Right hindlimb (tissue), 1 donor: Measurements from ENCODE around the gene ANKRD11.
"Not testable (repeated sequence)": the region's sequence is repeated elsewhere in the genome, so short reads cannot be mapped to it uniquely, and the experiment has no call there.

Experiments
- DNase-seq: peaks from one replicate; pipeline ENCODE4 v3.0.0-alpha.2; 2018

ANKRD11 gene

DNA sequence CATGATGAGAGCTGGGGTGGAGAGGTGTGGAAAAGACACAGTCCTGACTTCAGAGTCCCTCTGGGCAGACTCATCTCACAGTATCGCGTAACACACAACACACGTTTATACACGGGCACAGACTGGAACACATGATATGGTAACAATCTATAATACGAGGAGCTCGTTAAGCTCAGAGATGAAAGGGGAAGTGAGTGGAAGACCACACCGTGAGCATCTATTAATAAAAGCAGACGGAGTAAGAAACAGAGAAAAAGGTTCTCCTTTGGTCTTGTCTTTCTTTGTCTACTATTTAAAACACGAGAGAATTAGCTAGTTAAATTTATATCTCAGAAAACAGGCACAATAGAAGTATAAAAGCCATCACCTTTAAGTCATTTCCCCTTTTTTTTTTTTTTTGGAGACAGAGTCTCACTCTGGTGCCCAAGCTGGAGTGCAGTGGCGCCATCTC is 13.5 kb downstream of the ANKRD11 start:
- DNase-seq = no peak

DNA sequence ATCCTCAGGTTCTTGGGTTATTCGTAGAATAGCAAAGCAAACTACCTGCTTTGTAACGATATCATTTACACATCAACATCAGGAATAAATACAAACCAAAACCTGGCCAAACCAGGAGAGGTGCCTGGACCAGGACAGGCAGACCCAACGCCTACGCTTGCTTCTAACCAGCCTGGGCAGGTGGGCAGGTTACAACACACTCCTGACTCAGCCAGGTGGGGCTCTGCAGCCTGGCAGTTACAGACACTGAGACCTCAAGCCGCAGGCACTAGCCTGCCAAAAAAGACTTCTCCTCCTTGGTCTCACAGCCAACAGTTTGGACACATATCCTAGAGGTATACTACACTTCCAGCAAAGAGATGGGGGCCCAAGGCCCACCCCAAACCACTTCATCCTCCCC is 14.0 kb downstream of the ANKRD11 start:
- no peak for DNase-seq

DNA sequence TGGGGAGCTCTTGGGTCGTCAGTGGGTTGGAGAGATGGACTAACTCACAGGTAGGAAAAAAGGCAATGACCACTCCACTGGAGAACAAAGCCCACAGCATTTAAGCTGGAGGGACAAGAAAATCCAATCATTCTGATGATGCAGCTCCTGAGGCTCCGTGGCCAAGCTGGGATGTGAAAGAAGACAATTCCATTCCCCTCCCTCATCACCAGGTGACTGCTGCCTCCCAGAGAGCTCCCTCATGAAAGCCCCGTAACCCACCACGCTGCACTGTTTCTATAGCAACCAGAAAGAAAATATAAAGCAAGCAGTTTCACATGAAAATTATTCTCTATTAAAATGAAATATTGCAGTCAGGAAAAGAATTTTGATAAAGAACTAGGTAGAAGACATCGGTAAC is 15.2 kb downstream of the ANKRD11 start:
- no peak for DNase-seq

DNA sequence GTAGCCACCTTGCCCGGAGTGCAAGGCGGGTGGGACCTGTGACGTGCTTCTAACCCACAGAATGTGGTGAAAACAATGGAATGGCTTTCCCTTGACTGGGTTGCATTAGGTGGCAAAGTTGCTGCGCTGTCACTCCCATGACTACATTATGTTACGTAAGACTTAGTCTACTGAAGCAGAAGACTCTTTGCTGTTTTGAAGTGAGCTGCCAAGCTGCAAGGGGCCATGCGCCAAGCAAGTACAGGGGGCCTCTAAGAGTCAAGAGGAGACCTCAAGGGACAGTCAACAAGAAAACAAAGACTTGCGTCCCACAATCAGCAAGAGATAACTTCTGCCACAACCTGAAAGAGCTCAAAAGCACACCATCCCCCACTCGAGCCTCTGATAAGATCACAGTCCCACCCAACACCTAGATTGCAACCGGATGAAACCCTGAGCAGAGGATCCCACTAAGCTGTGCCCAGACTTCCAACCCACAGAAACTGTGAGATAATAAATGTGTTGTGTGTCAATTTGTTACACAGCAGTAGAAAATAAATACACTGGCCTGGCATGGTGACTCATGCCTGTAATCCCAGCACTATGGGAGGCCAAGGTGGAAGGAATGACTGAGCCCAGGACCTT is 16.5 kb downstream of the ANKRD11 start:
- DNase-seq = no peak

DNA sequence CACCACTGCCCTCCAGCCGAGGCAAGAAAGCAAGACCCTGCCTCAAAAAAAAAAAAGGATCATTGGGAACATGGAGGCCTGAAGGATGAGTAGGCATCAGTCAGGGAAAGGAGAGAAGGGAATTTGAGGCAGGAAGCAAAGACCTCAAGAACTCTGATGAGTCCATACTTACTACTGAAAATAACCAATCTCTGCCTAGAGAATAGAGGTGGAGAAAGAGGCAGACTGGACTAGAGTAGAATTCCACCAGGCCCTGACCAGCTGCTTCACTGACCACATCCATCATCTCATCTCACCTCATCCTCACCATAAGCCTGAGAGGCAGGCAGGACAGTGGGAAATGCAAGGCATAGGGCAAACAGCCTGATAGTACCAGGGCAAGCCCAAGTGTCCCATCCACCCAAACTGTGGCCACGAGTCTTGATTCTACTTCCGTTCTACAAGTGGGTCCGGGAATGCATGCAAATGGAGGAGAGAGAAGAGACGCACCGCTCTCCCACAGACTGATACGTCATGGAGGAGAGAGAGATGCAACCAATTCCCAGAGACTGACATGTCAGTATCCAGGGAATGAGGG is 17.1 kb downstream of the ANKRD11 start:
- no peak for DNase-seq

DNA sequence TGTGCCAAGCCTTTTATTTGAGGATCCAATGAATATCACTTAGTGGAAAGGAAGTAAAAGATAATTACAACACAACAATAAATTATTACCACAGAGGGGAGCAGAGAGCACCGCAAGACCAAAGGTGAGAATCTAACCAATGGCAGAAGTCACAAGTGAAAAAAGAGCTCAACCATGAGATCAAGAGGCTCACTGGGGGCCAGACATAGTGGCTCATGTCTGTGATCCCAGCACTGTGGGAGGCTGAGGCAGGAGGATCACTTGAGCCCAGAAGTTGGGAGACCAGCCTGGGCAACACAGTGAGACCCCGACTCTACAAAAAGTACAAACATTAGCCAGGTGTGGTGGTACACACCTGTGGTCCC is 17.7 kb downstream of the ANKRD11 start:
- DNase-seq = no peak

DNA sequence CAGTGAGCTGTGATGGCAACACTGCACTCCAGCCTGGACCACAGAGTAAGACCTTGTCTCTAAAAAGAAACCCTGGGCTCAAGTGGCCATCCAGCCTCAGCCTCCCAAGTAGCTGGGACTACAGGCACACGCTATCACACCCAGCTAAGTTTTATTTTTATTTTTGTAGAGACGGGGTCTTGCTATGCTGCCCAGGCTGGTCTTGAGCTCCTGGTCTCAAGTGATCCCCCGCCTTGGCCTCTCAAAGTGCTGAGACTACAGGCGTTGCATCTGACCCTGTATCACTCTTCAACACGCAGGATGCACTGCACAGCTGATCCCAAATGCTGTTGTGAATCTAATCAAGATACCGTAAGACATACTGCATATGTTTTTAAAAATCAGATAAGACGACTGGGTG is 23.0 kb downstream of the ANKRD11 start:
- no peak for DNase-seq

DNA sequence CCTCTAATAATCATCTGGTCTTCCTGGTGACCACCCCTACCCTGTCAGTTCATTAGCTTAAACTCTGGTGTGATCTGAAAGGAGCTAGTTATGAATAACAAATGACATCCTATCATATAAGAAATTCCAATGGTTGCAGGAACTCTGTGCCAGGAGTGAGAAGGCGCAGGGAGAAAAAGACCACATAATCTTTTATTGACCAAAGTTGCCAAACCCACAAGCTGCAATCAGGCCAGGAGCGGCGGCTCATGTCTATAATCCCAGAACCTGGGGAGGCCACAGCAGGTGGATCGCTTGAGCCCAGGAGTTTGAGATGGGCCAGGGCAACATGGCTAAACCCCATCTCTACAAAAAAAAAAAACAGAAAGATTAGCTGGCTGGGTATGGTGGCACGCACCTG is 23.4 kb downstream of the ANKRD11 start:
- DNase-seq = no peak

DNA sequence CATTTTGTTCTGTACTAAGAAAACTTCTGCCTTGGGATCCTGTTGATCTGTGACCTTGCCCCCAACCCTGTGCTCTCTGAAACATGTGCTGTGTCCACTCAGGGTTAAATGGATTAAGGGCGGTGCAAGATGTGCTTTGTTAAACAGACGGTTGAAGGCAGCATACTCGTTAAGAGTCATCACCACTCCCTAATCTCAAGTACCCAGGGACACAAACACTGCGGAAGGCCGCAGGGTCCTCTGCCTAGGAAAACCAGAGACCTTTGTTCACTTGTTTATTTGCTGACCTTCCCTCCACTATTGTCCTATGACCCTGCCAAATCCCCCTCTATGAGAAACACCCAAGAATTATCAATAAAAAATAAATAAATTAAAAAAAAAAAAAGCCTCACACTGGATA is 27.0 kb downstream of the ANKRD11 start:
- DNase-seq = not testable (repeated sequence)

DNA sequence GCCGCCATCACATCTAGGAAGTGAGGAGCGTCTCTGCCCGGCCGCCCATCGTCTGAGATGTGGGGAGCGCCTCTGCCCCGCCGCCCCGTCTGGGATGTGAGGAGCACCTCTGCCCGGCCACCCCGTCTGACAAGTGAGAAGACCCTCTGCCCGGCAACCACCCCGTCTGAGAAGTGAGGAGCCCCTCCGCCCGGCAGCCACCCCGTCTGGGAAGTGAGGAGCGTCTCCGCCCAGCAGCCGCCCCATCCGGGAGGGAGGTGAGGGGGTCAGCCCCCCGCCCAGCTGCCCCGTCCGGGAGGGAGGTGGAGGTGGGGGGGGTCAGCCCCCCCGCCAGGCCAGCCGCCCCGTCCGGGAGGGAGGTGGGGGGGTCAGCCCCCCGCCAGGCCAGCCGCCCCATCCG is 27.7 kb downstream of the ANKRD11 start:
- DNase-seq = not testable (repeated sequence)

DNA sequence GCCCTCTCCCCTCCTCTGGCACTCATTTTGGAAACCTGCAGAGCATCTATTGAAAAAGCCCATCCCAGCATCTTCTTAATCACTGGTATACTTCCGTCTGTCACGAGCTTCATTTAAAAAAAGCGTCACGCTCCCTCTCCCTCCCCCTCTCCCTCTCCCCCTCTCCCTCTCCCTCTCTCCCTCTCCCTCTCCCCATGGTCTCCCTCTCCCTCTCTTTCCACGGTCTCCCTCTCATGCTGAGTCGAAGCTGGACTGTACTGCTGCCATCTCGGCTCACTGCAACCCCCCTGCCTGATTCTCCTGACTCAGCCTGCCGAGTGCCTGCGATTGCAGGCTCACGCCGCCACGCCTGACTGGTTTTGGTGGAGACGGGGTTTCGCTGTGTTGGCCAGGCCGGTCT is 28.5 kb downstream of the ANKRD11 start:
- not testable (repeated sequence) for DNase-seq

DNA sequence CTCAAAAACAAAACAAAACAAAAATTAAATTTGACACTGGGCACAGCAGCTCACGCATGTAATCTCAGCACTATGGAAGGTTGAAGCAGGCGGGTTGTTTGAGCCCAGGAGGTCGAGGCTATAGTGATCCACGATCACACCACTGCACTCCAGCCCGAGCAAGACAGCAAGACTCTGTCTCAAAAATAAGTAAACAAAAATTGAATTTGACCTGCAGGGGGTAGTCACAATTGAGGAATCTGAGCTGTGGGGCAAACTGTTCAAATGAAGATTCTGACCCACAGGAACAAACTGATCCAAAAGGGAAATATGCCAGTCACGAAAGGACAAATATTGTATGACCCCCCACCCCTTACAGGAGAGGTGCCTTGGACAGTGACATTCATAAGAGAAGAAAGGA is 29.8 kb downstream of the ANKRD11 start:
- DNase-seq = no peak

DNA sequence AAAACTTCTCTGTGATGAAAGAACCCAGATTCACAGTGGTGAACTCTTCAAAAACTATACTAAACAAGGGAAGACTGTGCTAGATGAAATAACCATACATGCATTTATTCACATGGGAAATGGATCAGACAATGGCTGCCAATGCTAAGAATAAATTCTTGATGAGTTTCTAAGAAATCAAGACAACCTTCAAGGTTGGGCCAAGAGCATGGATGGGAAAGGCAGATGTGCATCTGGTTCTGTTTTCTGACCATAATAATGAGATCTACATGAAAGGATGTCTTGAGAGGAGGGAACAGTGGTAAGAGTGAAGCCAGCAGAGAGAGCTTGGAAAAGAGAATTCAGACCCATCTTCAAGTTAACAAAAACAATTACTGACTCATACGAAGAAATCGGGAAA is 31.4 kb downstream of the ANKRD11 start:
- peak; percentile 59 for DNase-seq

DNA sequence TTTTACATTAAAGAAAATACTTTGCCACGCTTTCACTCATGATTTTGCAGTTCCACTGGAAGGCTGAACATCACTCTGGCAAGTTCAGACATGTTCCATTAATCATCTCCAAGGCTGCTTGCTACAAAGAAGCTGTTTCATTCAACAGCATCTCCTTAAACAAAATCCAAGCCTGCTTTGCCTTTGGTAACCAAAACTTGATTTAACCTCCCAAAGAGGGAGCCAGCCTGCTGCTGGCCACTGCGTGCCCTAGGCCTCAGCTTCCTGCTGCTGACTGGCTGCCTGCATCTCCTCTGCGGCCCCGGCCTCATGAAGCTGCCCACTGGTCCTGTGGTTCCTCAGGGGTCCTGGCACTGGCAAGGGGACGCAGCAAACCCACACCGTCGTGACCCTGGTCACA is 31.8 kb downstream of the ANKRD11 start:
- peak; percentile 41 for DNase-seq

DNA sequence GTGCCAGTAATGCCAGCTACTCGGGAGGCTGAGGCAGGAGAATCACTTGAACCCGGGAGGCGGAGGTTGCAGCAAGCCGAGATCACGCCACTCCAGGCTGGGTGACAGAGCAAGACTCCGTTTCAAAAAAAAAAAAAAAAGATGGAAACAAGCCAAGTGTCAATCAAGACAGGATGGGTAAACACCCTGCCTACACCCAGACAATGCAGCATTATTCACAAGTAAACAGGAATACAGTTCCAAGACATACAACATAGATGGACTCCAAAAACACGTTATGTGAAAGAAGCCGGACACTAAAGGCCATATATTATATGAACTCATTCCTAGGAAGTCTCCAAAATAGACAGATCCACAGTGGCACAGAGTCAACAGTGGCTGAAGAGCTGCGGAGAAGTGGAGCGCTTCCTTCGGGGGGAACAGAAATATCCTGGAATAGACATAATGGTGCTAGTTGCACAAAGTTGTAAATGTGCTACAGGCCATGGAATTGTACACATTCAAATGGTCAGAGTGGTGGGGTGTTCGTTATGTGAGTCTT is 33.9 kb downstream of the ANKRD11 start:
- DNase-seq = no peak

DNA sequence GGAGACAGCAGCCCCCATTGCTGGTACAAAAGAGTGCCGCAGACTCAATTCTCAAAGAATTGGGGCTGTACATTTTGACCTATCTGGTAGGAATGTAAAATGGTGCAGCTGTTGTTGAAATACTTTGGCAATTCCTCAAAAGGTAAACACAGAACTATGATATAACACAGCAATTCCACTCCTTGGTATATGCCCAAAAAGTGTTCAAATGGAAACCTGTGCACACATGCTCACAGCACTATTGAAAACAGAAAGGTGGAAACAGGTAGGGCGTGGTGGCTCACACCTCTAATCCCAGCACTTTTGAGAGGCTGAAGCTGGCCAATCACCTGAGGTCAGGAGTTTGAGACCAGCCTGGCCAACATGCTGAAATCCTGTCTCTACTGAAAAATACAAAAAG is 34.7 kb downstream of the ANKRD11 start:
- DNase-seq = no peak

DNA sequence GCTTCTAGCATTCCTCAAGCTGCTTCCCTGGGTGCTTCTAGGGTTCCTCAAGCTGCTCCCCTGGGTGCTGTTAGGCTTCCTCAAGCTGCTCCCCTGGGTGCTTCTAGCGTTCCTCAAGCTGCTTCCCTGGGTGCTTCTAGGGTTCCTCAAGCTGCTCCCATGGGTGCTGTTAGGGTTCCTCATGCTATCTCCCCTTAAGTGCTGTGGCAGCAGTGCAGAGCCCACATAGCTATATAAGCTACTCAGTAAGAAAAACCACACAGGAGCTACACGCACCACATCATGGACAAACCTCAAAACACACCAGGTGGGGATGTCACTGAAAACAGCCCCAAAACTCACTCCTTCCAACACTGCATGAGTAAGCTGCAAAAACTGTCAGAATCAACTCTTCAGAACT is 35.2 kb downstream of the ANKRD11 start:
- DNase-seq = no peak

DNA sequence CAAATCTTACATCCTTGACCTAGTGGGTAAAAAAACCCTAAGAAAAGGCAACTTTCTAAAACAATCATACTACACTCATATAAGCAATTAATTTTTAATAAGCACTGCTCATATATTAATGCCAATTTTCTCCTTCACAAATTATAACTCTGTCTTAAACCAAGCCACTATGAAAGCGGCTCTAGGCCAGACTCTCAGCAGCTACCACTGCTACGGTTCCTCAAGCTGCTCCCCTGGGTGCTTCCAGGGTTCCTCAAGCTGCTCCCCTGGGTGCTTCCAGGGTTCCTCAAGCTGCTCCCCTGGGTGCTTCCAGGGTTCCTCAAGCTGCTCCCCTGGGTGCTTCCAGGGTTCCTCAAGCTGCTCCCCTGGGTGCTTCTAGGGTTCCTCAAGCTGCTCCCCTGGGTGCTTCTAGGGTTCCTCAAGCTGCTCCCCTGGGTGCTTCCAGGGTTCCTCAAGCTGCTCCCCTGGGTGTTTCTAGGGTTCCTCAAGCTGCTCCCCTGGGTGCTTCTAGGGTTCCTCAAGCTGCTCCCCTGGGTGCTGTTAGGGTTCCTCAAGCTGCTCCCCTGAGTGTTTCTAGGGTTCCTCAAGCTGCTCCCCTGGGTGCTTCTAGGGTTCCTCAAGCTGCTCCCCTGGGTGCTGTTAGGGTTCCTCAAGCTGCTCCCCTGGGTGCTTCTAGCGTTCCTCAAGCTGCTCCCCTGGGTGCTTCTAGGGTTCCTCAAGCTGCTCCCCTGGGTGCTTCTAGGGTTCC is 35.8 kb downstream of the ANKRD11 start:
- DNase-seq = not testable (repeated sequence)

DNA sequence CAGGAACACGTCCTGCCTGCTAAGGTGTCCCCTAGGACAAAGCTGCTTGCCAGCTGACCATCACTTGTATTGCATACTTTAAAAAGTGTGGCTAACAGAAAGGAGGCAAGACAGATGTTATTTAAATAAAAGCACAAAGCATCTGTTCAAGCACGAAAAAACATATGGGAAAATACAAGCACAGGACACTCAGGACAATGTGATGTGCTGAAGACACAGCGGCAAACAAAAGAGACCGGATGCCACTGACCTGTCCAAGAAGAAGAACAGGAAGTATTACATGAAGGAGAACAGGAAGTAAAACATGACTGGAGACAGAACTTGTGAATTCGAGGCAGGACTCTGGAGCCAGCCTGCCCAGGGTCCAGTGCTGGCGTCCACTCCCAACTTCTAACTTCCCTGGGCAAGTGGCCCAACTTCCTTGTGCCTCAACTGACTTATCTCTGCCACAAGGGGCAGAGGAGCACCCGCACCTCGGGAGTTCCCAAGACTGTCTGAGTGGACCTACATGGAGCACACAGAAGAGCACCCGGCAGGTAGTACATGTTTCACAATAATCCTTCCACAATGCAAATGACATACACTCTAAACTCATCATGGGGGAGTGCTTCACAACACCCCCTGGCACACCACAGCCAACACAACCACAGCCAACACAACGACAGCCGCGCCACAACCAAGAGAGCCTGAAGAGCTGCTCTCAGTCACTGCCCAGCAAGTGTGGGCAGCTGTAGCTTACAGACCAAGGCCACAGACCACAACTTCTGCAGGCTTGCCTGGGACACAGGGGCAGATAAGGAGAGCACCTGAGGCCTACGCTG is 36.6 kb downstream of the ANKRD11 start:
- DNase-seq = peak; percentile 58

DNA sequence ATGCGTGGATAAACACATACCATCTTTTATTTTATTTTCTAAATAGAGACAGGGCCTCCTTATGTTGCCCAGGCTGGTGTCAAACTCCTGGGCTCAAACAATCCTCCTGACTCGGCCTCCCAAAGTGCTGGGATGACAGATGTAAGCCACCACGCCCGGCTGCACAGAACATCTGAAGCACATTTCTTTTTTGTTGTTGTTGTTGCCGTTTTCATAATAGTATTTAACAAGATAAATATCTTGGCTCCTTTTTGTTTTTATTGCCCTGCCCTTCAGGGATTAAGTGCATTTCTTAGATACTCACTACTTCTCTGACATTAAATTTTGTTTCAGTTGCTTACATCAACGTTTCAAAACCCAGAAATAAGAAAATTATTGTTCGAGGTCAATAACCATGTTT is 37.4 kb downstream of the ANKRD11 start:
- DNase-seq = no peak

DNA sequence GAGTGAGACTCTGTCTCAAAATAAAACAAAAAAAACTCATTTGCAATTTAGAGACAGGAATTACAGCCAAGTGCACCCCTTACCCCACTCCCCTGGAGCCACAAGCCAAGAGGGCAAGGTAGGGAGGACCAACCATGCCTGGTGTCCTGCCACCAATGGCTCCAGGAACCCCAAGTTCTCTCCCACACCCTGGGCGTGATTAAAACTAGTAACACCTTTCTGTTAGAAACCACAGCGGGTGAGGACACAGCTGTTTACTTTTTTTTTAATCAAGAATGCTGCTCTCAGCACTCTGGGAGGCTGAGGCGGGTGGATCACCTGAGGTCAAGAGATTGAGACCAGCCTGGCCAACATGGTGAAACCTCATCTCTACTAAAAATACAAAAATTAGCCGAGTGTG is 38.1 kb downstream of the ANKRD11 start:
- no peak for DNase-seq

DNA sequence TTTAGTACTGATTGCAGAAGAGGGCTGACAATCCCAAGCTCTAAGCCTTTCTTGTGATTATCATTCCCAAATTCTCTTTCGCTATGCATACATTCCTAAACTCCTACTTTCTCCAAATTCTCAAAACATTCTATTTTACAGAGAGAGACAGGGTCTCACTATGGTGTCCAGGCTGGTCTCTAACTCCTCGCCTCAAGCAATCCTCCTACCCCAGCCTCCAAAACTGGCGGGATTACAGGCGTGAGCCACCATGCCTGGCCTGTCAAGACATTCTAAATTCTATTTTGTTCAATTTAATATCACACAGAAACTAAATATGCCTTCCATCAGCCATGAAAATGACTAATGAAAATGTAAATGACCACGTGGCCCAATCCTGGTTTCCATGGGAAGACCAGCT is 39.8 kb downstream of the ANKRD11 start:
- no peak for DNase-seq

DNA sequence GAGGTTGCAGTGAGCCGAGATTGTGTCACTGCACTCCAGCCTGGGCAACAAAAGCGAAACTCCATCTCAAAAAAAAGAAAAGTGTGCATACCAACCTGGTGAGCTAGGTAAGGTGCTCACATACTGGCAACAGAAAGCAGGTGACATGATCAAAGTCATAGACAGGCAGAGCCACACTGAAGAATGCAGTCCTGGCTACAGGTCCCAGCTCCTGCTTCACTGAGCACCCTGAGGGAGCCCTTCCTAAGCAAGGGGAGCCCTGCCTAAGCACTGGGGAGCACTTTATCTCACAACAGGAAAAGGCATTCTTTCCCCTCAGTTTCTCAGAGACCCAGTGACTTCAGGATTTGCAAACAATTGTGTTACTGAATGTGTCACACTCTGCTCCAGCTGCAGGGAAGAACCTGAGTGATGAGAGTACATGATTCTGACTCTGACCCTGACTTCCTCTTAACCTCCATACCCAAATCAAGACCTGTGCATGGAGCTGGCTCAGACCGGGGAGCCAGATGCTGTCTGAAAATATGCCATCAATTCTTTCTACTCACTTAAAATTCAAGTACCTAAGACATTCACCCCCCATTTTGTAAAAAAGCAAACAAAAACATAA is 40.5 kb downstream of the ANKRD11 start:
- no peak for DNase-seq
